Smooth muscle cell (in vitro differentiated cells): ENCODE measurements around the gene DIABLO. TPM values are rescaled to one million over a fixed set of nuclear protein-coding genes. Genes with fewer than 3 reads are reported as not detected.

Source experiments
- DNase-seq: peaks from one replicate; lab custom pipeline; 2025; ENCODE audit not compliant: unreplicated experiment; lab: John Stamatoyannopoulos, UW
- H2AFZ ChIP-seq: fragments of 200-600 bp; sonication (generic); 2 replicates; pipeline ENCODE4 v1.6.0; 2016; ENCODE audit warnings: antibody characterized with exemption, low read depth, mild to moderate bottlenecking
- H3F3A ChIP-seq: fragments of 200-600 bp; sonication (generic); 2 replicates; pipeline ENCODE4 v1.6.0; 2017; ENCODE audit warnings: antibody characterized with exemption, low read depth
- H3K27ac ChIP-seq: fragments of 200-600 bp; sonication (generic); 2 replicates; pipeline ENCODE4 v1.5.1; 2016; ENCODE audit warnings: low read depth, mild to moderate bottlenecking
- H3K27me3 ChIP-seq: fragments of 200-600 bp; sonication (generic); 2 replicates; pipeline ENCODE4 v1.6.1; 2016; ENCODE audit warnings: low read depth, mild to moderate bottlenecking
- H3K36me3 ChIP-seq: fragments of 200-600 bp; sonication (generic); 2 replicates; pipeline ENCODE4 v1.5.1; 2016; ENCODE audit warnings: low read depth
- H3K4me1 ChIP-seq: fragments of 200-600 bp; sonication (generic); 2 replicates; pipeline ENCODE4 v1.5.1; 2016; ENCODE audit warnings: low read depth
- H3K4me2 ChIP-seq: fragments of 200-600 bp; sonication (generic); 2 replicates; pipeline ENCODE4 v1.6.0; 2016; ENCODE audit warnings: mild to moderate bottlenecking
- H3K4me3 ChIP-seq: fragments of 200-600 bp; sonication (generic); 2 replicates; pipeline ENCODE4 v1.5.1; 2016; ENCODE audit warnings: mild to moderate bottlenecking
- H3K79me2 ChIP-seq: fragments of 200-600 bp; sonication (generic); 2 replicates; pipeline ENCODE4 v1.6.0; 2016; ENCODE audit warnings: low read depth, mild to moderate bottlenecking
- H3K9ac ChIP-seq: fragments of 200-600 bp; sonication (generic); 2 replicates; pipeline ENCODE4 v1.6.0; 2016; ENCODE audit warnings: low read depth
- H3K9me3 ChIP-seq: fragments of 200-600 bp; sonication (generic); replicated peaks from 2 replicates; pipeline ENCODE4 v1.5.1; 2016; ENCODE audit warnings: low read depth
- H4K20me1 ChIP-seq: fragments of 200-600 bp; sonication (generic); 2 replicates; pipeline ENCODE4 v1.6.0; 2016; ENCODE audit warnings: low read depth
- WGBS: methylation state at CpG from one replicate; pipeline ENCODE4 v1.1.7; 2016; ENCODE audit warnings: low lambda C conversion rate; 5-methylcytosine and 5-hydroxymethylcytosine counted together
- polyA plus RNA-seq: library from polyadenylated mRNA; unstranded; fragments of >200 nt; fragmentation: Nextera tagmentation; extraction: Ambion mirVana; gene quantifications from 2 replicates; pipeline ENCODE4 v1.2.1, GENCODE V29; 2016
- total RNA-seq: library from RNA; depleted of rRNA; stranded (reverse); fragments of >200 nt; gene quantifications from 2 replicates; pipeline ENCODE4 v1.2.3, GENCODE V29; 2014
- TF ChIP-seq, protein P1 (sequence below): fragments of 200-600 bp; sonication (generic); IDR thresholded peaks from 2 replicates; pipeline ENCODE4 v1.5.1; 2017; ENCODE audit warnings: borderline replicate concordance, mild to moderate bottlenecking, antibody characterized with exemption; ENCODE audit not compliant: insufficient read depth, poor library complexity, severe bottlenecking

The DIABLO gene
- total and polyA plus RNA-seq, 2 experiments from 2014 or later, result 68.8 to 76.2 TPM

DNA sequence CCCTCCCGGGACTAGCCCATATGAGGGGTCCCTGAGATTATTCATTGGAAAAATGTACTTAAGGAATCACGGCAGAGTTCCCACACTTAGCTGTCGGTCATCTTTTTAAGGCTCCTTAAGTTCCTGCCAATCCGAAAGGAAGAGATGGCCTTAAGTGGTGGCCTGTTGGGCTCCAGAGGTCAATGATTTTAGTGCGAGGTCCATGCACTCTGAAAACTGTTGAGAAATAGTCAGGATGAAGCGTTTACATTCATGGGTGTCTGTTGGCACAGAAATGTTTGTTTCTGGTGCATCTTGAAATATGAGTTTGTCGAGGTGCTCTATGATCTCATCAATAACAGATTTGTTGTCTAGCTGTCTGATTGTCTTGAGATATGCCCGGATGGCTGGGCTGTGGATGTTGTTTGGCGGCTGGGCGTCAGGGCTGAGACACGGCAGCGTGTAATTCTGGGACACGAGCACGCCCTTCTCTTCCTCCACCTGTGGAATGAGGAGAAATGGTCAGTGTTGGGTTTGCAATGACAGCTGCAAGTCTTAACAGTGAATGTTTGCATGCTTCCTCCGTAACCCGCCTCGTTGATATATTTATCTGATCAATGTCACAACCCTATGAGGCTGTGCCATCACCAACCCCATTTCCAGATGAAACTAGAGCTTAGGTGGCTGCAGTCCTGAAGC lies 53.5 kb downstream of the DIABLO start:
- H3F3A ChIP-seq, result no peaks in the 10 kb centered on the region
- no peaks in the 10 kb centered on the region for H3K36me3 ChIP-seq
- no peak overlapping the region for H2AFZ ChIP-seq
- H3K79me2 ChIP-seq, result no peaks in the 10 kb centered on the region
- 87% methylated on average over 17 of the region's 17 CpGs for WGBS
- TF ChIP-seq, protein P1, sequence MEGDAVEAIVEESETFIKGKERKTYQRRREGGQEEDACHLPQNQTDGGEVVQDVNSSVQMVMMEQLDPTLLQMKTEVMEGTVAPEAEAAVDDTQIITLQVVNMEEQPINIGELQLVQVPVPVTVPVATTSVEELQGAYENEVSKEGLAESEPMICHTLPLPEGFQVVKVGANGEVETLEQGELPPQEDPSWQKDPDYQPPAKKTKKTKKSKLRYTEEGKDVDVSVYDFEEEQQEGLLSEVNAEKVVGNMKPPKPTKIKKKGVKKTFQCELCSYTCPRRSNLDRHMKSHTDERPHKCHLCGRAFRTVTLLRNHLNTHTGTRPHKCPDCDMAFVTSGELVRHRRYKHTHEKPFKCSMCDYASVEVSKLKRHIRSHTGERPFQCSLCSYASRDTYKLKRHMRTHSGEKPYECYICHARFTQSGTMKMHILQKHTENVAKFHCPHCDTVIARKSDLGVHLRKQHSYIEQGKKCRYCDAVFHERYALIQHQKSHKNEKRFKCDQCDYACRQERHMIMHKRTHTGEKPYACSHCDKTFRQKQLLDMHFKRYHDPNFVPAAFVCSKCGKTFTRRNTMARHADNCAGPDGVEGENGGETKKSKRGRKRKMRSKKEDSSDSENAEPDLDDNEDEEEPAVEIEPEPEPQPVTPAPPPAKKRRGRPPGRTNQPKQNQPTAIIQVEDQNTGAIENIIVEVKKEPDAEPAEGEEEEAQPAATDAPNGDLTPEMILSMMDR, result no peak
- H3K4me3 ChIP-seq, result no peak overlapping the region
- no peak overlapping the region for H3K27ac ChIP-seq
- H3K4me2 ChIP-seq, result no peak overlapping the region
- no peaks in the 10 kb centered on the region for H3K9me3 ChIP-seq
- H3K9ac ChIP-seq, result no peak overlapping the region
- no peaks in the 10 kb centered on the region for H4K20me1 ChIP-seq
- no peaks in the 10 kb centered on the region for H3K27me3 ChIP-seq
- no peaks in the 10 kb centered on the region for H3K4me1 ChIP-seq
- DNase-seq, result no peak

DNA sequence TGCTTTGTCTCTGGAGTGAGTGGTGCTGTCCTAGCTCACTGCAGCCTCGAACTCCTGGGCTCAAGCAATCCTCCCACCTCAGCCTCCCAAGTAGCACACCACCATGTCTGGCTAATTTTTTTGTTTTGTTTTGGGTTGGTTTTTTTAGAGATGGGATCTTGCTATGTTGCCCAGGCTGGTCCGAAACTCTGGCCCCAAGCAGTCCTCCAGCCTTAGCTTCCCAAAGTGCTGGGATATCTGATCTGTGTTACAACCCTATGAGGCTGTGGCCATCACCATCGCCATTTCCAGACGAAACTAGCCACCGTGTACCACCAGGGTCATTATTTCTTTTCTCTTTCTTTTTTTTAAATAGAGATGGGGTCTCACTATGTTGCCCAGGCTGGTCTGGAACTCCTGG lies 54.5 kb downstream of the DIABLO start:
- no peak overlapping the region for H3K4me3 ChIP-seq
- no peaks in the 10 kb centered on the region for H3K36me3 ChIP-seq
- H3K79me2 ChIP-seq, result no peaks in the 10 kb centered on the region
- no peak overlapping the region for H3K9ac ChIP-seq
- TF ChIP-seq, protein P1, result no peak
- 90% methylated on average over 5 of the region's 5 CpGs for WGBS
- no peak overlapping the region for H3K4me2 ChIP-seq
- no peak overlapping the region for H2AFZ ChIP-seq
- H3K4me1 ChIP-seq, result no peaks in the 10 kb centered on the region
- H3F3A ChIP-seq, result no peaks in the 10 kb centered on the region
- H3K9me3 ChIP-seq, result no peaks in the 10 kb centered on the region
- no peak overlapping the region for H3K27ac ChIP-seq
- no peak for DNase-seq
- H3K27me3 ChIP-seq, result no peaks in the 10 kb centered on the region
- no peaks in the 10 kb centered on the region for H4K20me1 ChIP-seq

DNA sequence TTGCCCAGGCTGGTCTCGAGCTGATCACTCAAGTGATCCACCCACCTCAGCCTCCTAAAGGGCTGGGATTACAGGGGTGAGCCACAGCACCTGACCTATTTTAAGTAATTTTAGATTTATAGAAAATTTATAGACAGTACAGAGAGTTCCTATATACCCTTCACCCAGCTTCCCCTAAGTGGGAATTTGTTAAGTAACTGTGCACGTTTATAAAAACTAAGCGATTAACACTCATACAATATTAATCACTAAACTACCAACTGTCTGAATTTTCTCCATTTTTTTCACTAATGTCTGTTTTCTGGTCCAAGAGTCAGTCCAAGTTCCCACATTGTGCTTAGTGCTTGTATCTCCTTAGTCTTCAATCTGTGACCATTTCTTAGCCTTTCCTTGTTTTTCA lies 57.4 kb downstream of the DIABLO start:
- Histone ChIP-seq H4K20me1 (no peaks in the 10 kb centered on the region), H3K79me2 (no peaks in the 10 kb centered on the region), H3K4me2 (no peak overlapping the region), H3K4me1 (no peaks in the 10 kb centered on the region), H3K4me3 (no peak overlapping the region), H3K27ac (no peak overlapping the region), H3F3A (no peaks in the 10 kb centered on the region), H3K9ac (no peak overlapping the region), H3K36me3 (no peaks in the 10 kb centered on the region), H3K27me3 (no peaks in the 10 kb centered on the region), H3K9me3 (no peaks in the 10 kb centered on the region), H2AFZ (no peak overlapping the region)
- WGBS, result 94% methylated on average over 3 of the region's 3 CpGs
- DNase-seq, result no peak
- TF ChIP-seq, protein P1, result no peak

DNA sequence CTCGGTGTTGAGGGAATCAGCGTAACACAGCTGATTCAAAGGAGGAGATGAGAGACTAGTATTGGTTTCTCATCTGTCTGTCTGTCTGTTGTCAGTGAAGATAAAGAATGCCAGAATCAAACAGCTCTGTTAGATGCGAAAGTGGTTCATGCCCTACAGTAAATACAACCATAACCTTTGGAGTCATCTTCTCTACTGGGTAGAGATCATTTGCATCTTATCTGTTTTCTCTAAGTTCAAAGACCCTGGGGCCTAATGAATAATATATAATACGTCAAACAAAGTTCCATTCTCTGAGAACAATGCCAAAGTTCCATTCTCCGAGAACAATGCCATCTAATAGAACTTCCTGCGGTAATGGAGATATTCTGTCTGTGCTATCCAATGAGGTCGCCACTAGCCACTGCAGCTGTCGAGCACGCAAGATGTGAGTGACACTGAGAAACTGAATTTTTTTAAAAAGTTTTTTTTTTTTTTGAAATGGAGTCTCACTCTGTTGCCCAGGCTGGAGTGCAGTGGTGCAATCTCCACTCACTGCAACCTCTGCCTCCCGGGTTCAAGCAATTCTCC lies 58.4 kb downstream of the DIABLO start:
- no peak overlapping the region for H2AFZ ChIP-seq
- TF ChIP-seq, protein P1, result no peak
- no peak for DNase-seq

More for the DNA sequence above, 58.4 kb downstream of the DIABLO start:
- Histone ChIP-seq H3K9ac (no peak overlapping the region), H3F3A (no peaks in the 10 kb centered on the region), H3K9me3 (no peaks in the 10 kb centered on the region), H3K27me3 (no peaks in the 10 kb centered on the region), H3K27ac (no peak overlapping the region), H3K79me2 (no peaks in the 10 kb centered on the region), H3K4me2 (no peak overlapping the region), H3K4me3 (no peak overlapping the region), H3K4me1 (no peaks in the 10 kb centered on the region), H4K20me1 (no peaks in the 10 kb centered on the region), H3K36me3 (no peaks in the 10 kb centered on the region)
- WGBS, result 94% methylated on average over 10 of the region's 10 CpGs
